ENCODE data around the gene NPC1. TPM values are rescaled to one million over a fixed set of nuclear protein-coding genes. Genes with fewer than 3 reads are reported as not detected.

Gene NPC1
- total and polyA plus RNA-seq, 2 of the 8 experiments (the other 6 are each of a cell fraction or from before 2014, with no cell fraction given): 34.1 to 39.5 TPM

DNA sequence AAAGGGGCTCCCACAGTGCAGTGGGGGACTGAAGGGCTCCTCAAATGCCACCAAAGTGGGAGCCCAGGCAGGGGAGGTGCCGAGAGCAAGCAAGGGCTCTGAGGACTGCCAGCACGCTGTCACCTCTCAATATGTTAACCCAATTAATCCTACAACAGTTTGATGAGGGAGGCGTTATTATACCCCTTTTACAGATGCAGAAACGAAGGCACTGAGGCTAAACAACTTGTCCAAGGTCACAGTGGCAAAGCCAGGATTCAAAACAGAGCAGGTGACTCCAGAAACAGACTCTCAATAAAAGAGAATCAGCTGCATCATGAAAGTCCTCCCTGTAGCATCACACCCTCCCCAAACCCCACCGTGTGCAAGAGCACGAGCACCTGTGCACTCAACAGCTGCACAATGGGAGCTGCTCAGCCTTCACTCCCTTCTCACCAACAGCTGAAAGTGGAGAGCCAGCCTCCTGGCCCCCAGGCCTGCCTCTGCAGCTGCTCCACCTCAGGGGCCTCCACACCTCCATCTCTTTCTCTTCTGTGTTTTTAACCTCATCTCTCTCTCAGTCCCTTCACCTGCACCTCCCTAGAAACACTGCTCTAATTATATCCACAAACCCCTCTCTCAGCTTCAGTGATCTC is 8.1 kb downstream of the NPC1 start:
- no peak overlapping the region for H2BK20ac ChIP-seq (ENCODE audit: low read length)
- DNase-seq (ENCODE audit: low read depth in 1 of 2, low spot score in 2 of 2) (no peak), FAIRE-seq (no peak)
- H4K5ac ChIP-seq (ENCODE audit: insufficient read length, low read depth, low read length): no peak overlapping the region
- H3K4me2 ChIP-seq (ENCODE audit: insufficient read depth in 1 of 2, low read depth in 2 of 2, low read length in 2 of 2): no peak overlapping the region
- no peak overlapping the region for H2BK12ac ChIP-seq (ENCODE audit: low read depth, low read length)
- H3K4me1 ChIP-seq (replicated peaks in 1 of 4; ENCODE audit: control insufficient read depth in 3 of 4, insufficient read depth in 4 of 4, low read length in 3 of 4): peaks cover 0 to 4% (median 1%) of the 10 kb centered on the region in 4 experiments; a peak in 3 of 7 replicates
- H3K23ac ChIP-seq (ENCODE audit: insufficient read length): no peak overlapping the region
- H4K91ac ChIP-seq (replicated peaks; ENCODE audit: insufficient read length, low read length): no peak overlapping the region
- no peak overlapping the region for H2BK15ac ChIP-seq (ENCODE audit: low read length)
- no peak overlapping the region for H2BK120ac ChIP-seq (replicated peaks; ENCODE audit: low read depth, low read length)
- ChIA-PET CTCF (ENCODE audit: partially characterized antibody) (no interaction called here), POLR2A (ENCODE audit: partially characterized antibody) (interaction anchor here (1.2 kb wide), 1 partner anchor 10 kb away, joined by 3 read pairs; no protein-coding TSS in a partner anchor)
- no peak overlapping the region for H3K56ac ChIP-seq (replicated peaks; ENCODE audit: insufficient read length, low read depth, low read length)
- no peaks in the 10 kb centered on the region for H3K27me3 ChIP-seq (replicated peaks in 1 of 4; ENCODE audit: control insufficient read depth in 3 of 4, extremely low read depth in 1 of 4, insufficient read depth in 3 of 4, low read length in 3 of 4)
- peaks cover 0 to 6% of the 10 kb centered on the region in 2 experiments for H4K20me1 ChIP-seq (replicated peaks in 1 of 2; ENCODE audit: control insufficient read depth in 1 of 2, insufficient read depth in 2 of 2, low read length in 2 of 2)
- H2AK5ac ChIP-seq (ENCODE audit: low read depth, low read length): no peak overlapping the region
- 91% methylated on average over 6 of the region's 6 CpGs; no CpG with 5 or more reads in 1 of the 2 experiments for WGBS, 2 experiments (ENCODE audit: extremely low coverage in 1 of 2, insufficient coverage in 1 of 2, insufficient read length in 1 of 2, insufficient replicate concordance in 2 of 2, low coverage in 1 of 2, low lambda C conversion rate in 2 of 2, missing lambda C conversion rate in 1 of 2)
- no peak overlapping the region for H3K14ac ChIP-seq (ENCODE audit: insufficient read length)
- H3K27ac ChIP-seq (ENCODE audit: low read depth, low read length): no peak overlapping the region
- H3K18ac ChIP-seq (ENCODE audit: extremely low read depth, low read length): no peak overlapping the region
- peaks cover 0 to 42% of the 10 kb centered on the region in 2 experiments; a peak in 2 of 4 replicates for H3K79me2 ChIP-seq (ENCODE audit: control insufficient read depth in 1 of 2, insufficient read depth in 2 of 2, low read length in 2 of 2)
- H3K23me2 ChIP-seq (ENCODE audit: low read depth, low read length): no peaks in the 10 kb centered on the region
- no peak overlapping the region for H2BK5ac ChIP-seq (ENCODE audit: low read depth, low read length)
- H3K4ac ChIP-seq (replicated peaks; ENCODE audit: insufficient read length, low read depth, low read length): no peak overlapping the region
- no peak overlapping the region for H2AFZ ChIP-seq (ENCODE audit: low read length)
- H4K8ac ChIP-seq (ENCODE audit: extremely low read depth, insufficient read depth, low read length): no peak overlapping the region
- no peak overlapping the region for H3K9ac ChIP-seq (replicated peaks in 1 of 4; ENCODE audit: extremely low read depth in 1 of 4, low read depth in 3 of 4, low read length in 3 of 4)
- peaks cover 0 to 6% (median 2%) of the 10 kb centered on the region in 4 experiments; a peak in 3 of 8 replicates for H3K36me3 ChIP-seq (ENCODE audit: control insufficient read depth in 2 of 4, insufficient read depth in 4 of 4, low read length in 3 of 4)
- peaks cover 6% of the 10 kb centered on the region for H3K79me1 ChIP-seq (ENCODE audit: low read depth, low read length)
- H3K4me3 ChIP-seq (ENCODE audit: extremely low read depth in 1 of 4, insufficient read depth in 2 of 4, low read depth in 3 of 4, low read length in 4 of 4): no peak overlapping the region
- TF ChIP-seq CBX8 (IDR thresholded peaks at IDR 0.05; ENCODE audit: borderline replicate concordance, low read depth, low read length) (no peak), SUZ12 (IDR thresholded peaks at IDR 0.05; ENCODE audit: low read length) (no peak)
- TF ChIP-seq, protein P1, sequence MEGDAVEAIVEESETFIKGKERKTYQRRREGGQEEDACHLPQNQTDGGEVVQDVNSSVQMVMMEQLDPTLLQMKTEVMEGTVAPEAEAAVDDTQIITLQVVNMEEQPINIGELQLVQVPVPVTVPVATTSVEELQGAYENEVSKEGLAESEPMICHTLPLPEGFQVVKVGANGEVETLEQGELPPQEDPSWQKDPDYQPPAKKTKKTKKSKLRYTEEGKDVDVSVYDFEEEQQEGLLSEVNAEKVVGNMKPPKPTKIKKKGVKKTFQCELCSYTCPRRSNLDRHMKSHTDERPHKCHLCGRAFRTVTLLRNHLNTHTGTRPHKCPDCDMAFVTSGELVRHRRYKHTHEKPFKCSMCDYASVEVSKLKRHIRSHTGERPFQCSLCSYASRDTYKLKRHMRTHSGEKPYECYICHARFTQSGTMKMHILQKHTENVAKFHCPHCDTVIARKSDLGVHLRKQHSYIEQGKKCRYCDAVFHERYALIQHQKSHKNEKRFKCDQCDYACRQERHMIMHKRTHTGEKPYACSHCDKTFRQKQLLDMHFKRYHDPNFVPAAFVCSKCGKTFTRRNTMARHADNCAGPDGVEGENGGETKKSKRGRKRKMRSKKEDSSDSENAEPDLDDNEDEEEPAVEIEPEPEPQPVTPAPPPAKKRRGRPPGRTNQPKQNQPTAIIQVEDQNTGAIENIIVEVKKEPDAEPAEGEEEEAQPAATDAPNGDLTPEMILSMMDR (IDR thresholded peaks at IDR 0.05; ENCODE audit: control extremely low read depth in 1 of 3, insufficient read depth in 1 of 3, low read depth in 1 of 3, low read length in 3 of 3): no peak
- no peaks in the 10 kb centered on the region for H3K9me3 ChIP-seq (ENCODE audit: insufficient read depth in 2 of 2, low read depth in 1 of 2, low read length in 1 of 2)

Data from H1 (cell line).